ENCODE results near the gene ATP6V1G2.

ATP6V1G2 gene

DNA sequence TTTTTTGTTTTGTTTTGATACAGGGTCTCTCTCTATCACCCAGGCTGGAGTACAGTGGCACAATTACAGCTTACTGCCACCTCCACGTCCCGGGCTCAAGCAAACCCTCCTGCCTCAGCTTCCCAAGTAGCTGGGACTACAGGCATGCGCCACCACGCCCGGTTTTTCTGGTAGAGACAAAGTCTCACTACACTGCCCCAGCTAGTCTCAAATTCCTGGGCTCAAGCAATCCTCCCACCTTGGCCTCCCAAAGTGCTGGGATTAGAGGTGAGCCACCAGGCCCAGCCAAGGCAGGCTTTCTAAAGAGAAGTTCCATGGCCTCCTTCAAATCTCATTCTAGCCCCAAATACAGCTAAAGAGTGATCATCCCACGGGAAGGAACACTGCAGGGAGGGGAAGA is 12.4 kb downstream of the ATP6V1G2 start:
- TF ChIP-seq POLR2AphosphoS5 (IDR thresholded peaks at IDR 0.05; ENCODE audit: low read depth) (peak; percentile 10; the same call in 1 of the 2 replicates), GABPA (IDR thresholded peaks at IDR 0.05; ENCODE audit: low read depth) (no peak)
- H3K4me3 ChIP-seq (replicated peaks; ENCODE audit: insufficient read depth, low read length): no peak overlapping the region
- DNase-seq (ENCODE audit: low read depth in 1 of 2, low spot score in 1 of 2): no peak
- no peak overlapping the region for H3K27ac ChIP-seq (replicated peaks)
- H3K27me3 ChIP-seq (ENCODE audit: insufficient read depth, poor library complexity, severe bottlenecking): no peaks in the 10 kb centered on the region

DNA sequence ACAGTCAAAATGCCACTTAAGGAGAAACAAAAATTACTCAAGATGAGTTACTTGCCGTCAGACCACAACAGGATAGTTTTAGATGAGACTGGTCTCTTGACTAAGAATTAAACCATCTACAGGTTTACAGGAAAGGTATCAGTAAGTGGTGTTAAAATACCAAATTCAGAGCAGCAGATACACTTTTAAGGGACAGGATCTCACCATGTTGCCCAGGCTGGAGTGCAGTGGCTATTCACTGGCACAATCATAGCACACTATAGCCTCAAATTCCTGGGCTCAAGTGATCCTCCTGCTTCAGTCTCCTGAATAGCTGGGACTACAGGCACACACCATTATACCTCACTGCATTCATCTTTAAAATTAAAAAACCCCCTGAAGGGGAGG is 13.0 kb downstream of the ATP6V1G2 start:
- no peaks in the 10 kb centered on the region for H3K27me3 ChIP-seq (ENCODE audit: insufficient read depth, poor library complexity, severe bottlenecking)
- H3K27ac ChIP-seq (replicated peaks): no peak overlapping the region
- TF ChIP-seq, protein P1, sequence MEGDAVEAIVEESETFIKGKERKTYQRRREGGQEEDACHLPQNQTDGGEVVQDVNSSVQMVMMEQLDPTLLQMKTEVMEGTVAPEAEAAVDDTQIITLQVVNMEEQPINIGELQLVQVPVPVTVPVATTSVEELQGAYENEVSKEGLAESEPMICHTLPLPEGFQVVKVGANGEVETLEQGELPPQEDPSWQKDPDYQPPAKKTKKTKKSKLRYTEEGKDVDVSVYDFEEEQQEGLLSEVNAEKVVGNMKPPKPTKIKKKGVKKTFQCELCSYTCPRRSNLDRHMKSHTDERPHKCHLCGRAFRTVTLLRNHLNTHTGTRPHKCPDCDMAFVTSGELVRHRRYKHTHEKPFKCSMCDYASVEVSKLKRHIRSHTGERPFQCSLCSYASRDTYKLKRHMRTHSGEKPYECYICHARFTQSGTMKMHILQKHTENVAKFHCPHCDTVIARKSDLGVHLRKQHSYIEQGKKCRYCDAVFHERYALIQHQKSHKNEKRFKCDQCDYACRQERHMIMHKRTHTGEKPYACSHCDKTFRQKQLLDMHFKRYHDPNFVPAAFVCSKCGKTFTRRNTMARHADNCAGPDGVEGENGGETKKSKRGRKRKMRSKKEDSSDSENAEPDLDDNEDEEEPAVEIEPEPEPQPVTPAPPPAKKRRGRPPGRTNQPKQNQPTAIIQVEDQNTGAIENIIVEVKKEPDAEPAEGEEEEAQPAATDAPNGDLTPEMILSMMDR (IDR thresholded peaks at IDR 0.05; ENCODE audit: insufficient read depth, low read length): no peak
- TF ChIP-seq POLR2AphosphoS5 (IDR thresholded peaks at IDR 0.05; ENCODE audit: low read depth): no peak
- TF ChIP-seq, protein P2, sequence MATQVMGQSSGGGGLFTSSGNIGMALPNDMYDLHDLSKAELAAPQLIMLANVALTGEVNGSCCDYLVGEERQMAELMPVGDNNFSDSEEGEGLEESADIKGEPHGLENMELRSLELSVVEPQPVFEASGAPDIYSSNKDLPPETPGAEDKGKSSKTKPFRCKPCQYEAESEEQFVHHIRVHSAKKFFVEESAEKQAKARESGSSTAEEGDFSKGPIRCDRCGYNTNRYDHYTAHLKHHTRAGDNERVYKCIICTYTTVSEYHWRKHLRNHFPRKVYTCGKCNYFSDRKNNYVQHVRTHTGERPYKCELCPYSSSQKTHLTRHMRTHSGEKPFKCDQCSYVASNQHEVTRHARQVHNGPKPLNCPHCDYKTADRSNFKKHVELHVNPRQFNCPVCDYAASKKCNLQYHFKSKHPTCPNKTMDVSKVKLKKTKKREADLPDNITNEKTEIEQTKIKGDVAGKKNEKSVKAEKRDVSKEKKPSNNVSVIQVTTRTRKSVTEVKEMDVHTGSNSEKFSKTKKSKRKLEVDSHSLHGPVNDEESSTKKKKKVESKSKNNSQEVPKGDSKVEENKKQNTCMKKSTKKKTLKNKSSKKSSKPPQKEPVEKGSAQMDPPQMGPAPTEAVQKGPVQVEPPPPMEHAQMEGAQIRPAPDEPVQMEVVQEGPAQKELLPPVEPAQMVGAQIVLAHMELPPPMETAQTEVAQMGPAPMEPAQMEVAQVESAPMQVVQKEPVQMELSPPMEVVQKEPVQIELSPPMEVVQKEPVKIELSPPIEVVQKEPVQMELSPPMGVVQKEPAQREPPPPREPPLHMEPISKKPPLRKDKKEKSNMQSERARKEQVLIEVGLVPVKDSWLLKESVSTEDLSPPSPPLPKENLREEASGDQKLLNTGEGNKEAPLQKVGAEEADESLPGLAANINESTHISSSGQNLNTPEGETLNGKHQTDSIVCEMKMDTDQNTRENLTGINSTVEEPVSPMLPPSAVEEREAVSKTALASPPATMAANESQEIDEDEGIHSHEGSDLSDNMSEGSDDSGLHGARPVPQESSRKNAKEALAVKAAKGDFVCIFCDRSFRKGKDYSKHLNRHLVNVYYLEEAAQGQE (IDR thresholded peaks at IDR 0.05; ENCODE audit: insufficient replicate concordance, low read depth): no peak
- H3K4me3 ChIP-seq (replicated peaks; ENCODE audit: insufficient read depth, low read length): no peak overlapping the region
- DNase-seq (ENCODE audit: low read depth in 1 of 2, low spot score in 1 of 2): no peak

GRCh38 chr6:31532644-31533454 is 13.6 kb downstream of the ATP6V1G2 start:
- TF ChIP-seq, protein P2 (IDR thresholded peaks at IDR 0.05; ENCODE audit: insufficient replicate concordance, low read depth): no peak
- TF ChIP-seq POLR2AphosphoS5 (IDR thresholded peaks at IDR 0.05; ENCODE audit: low read depth) (0 out of 2 replicates have a peak, but pooled peaks have one; percentile 6), GABPA (IDR thresholded peaks at IDR 0.05; ENCODE audit: low read depth) (no peak), SPI1 (IDR thresholded peaks at IDR 0.05; ENCODE audit: borderline replicate concordance, low read depth) (no peak)
- TF ChIP-seq, protein P1 (IDR thresholded peaks at IDR 0.05; ENCODE audit: insufficient read depth, low read length): no peak
- Histone ChIP-seq H3K27me3 (ENCODE audit: insufficient read depth, poor library complexity, severe bottlenecking) (no peaks in the 10 kb centered on the region), H3K27ac (replicated peaks) (no peak overlapping the region), H3K4me3 (replicated peaks; ENCODE audit: insufficient read depth, low read length) (no peak overlapping the region)
- no peak for DNase-seq (ENCODE audit: low read depth in 1 of 2, low spot score in 1 of 2)

GRCh38 chr6:31531771-31532643 is 14.4 kb downstream of the ATP6V1G2 start:
- DNase-seq (ENCODE audit: low read depth in 1 of 2, low spot score in 1 of 2): no peak
- TF ChIP-seq POLR2AphosphoS5 (IDR thresholded peaks at IDR 0.05; ENCODE audit: low read depth) (peak; percentile 29; the same call in 1 of the 2 replicates), GABPA (IDR thresholded peaks at IDR 0.05; ENCODE audit: low read depth) (no peak)
- no peaks in the 10 kb centered on the region for H3K27me3 ChIP-seq (ENCODE audit: insufficient read depth, poor library complexity, severe bottlenecking)
- no peak overlapping the region for H3K4me3 ChIP-seq (replicated peaks; ENCODE audit: insufficient read depth, low read length)
- H3K27ac ChIP-seq (replicated peaks): no peak overlapping the region
